NCI-H345 treated with DMSO at 0.1 percent for 48 hours (cell line): Measurements from ENCODE around the gene ATAD3B.

ENCODE experiments used
- DNase-seq: peaks from one replicate; lab custom pipeline; 2025; ENCODE audit not compliant: unreplicated experiment; lab: John Stamatoyannopoulos, UW

The ATAD3B gene

GRCh38 chr1:1543706-1544099 is 72.1 kb downstream of the ATAD3B start:
- no peak for DNase-seq

- DNase-seq: no peak
Observed at GRCh38 chr1:1544544-1544943, 73.0 kb downstream of the ATAD3B start.
